ENCODE measurements around the gene TIGD4. TPM values are rescaled to one million over a fixed set of nuclear protein-coding genes. Genes with fewer than 3 reads are reported as not detected.
"Not testable (repeated sequence)": the region's sequence is repeated elsewhere in the genome, so short reads cannot be mapped to it uniquely, and the experiment has no call there.

The TIGD4 gene
- total RNA-seq, 1 experiment from 2014 or later = 1.9 TPM

DNA sequence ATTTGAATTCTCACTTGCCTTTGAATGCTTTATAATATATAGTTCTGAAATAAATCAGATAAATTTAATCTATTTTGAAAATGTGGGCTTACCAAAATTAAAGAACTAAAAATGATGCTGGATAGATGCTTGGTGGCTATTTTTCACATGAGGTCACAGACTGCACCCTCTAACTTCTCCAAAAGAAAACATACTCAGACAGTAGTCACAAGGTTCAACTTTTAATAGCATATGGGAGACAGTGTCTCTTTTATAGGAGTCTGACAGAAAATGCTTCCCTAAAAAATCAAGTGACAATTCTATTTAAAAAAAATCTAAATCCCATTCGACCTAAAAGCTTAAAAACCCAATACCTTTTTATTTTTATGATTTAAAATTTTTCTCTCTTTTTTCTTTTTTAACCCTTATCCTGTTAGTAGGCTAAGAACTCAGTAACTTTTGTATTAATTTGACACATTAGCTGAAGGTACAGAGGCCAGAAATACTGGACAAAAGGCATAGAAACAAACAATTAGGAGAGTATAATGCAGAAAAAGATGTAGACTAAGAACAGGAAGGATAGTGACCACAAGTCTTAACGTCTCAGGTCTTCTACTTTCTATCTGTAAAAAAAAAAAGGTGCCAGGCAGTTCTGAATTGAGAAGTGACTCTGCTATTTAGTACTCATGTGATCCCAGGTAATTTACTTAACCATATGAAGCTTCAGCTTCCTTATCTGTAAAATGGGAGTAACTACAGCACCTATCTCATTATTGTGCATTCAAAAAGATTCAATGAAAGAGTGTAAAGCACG lies 7.6 kb downstream of the TIGD4 start:
- CTCF ChIA-PET = no interaction called here
- Mint-ChIP-seq H3K36me3 (peaks cover 3% of the 10 kb centered on the region; the same call in 1 of the 2 replicates), H3K27me3 (ENCODE audit: low read depth) (no peaks in the 10 kb centered on the region), H3K9me3 (no peaks in the 10 kb centered on the region), H3K27ac (no peak overlapping the region), H3K4me3 (no peak overlapping the region), H3K4me1 (no peaks in the 10 kb centered on the region)
- POLR2A ChIA-PET = no interaction called here
- DNase-seq (ENCODE audit: low spot score) (no peak), ATAC-seq (no peak)
- no peak for TF ChIP-seq ZNF671 (CRISPR knock-in tag; IDR thresholded peaks at IDR 0.05)
- TF ChIP-seq ZNF532 (CRISPR knock-in tag; IDR thresholded peaks at IDR 0.05; ENCODE audit: borderline replicate concordance) = no peak
- TF ChIP-seq ZMAT4 (CRISPR knock-in tag; IDR thresholded peaks at IDR 0.05) = no peak
- TF ChIP-seq, protein P1, sequence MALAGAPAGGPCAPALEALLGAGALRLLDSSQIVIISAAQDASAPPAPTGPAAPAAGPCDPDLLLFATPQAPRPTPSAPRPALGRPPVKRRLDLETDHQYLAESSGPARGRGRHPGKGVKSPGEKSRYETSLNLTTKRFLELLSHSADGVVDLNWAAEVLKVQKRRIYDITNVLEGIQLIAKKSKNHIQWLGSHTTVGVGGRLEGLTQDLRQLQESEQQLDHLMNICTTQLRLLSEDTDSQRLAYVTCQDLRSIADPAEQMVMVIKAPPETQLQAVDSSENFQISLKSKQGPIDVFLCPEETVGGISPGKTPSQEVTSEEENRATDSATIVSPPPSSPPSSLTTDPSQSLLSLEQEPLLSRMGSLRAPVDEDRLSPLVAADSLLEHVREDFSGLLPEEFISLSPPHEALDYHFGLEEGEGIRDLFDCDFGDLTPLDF (CRISPR knock-in tag; IDR thresholded peaks at IDR 0.05) = no peak
- no peak for TF ChIP-seq RELA (CRISPR knock-in tag; IDR thresholded peaks at IDR 0.05; ENCODE audit: borderline replicate concordance)
- no peak for TF ChIP-seq ELF4 (CRISPR knock-in tag; IDR thresholded peaks at IDR 0.05; ENCODE audit: low read depth)
- TF ChIP-seq JUN (CRISPR knock-in tag; IDR thresholded peaks at IDR 0.05) = no peak
- no peak for TF ChIP-seq ATF6 (CRISPR knock-in tag; IDR thresholded peaks at IDR 0.05)
- no peak for TF ChIP-seq ETV6 (CRISPR knock-in tag; IDR thresholded peaks at IDR 0.05)

DNA sequence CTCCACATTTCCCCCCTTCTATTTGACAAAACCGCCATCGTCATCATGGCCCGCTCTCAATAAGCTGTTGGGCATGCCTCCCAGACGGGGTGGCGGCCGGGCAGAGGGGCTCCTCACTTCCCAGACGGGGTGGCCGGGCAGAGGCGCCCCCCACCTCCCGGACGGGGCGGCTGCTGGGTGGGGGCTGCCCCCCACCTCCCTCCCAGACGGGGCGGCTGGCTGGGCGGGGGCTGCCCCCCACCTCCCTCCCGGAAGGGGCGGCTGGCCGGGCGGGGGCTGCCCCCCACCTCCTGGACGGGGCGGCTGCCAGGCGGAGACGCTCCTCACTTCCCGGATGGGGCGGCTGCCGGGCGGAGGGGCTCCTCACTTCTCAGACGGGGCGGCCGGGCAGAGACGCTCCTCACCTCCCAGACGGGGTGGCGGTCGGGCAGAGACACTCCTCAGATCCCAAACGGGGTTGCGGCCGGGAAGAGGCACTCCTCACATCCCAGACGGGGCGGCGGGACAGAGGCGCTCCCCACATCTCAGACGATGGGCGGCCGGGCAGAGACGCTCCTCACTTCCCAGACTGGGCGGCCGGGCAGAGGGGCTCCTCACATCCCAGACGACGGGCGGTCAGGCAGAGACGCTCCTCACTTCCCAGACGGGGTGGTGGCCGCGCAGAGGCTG lies 14.3 kb downstream of the TIGD4 start:
- H3K4me3 Mint-ChIP-seq; POLR2A ChIA-PET; H3K36me3 Mint-ChIP-seq; DNase-seq (ENCODE audit: low spot score); H3K9me3 Mint-ChIP-seq; H3K4me1 Mint-ChIP-seq; H3K27ac Mint-ChIP-seq; H3K27me3 Mint-ChIP-seq (ENCODE audit: low read depth); ATAC-seq: not testable (repeated sequence)
- CTCF ChIA-PET = interaction anchor here (0.6 kb wide), 1 partner anchor 1789 kb away, joined by 3 read pairs; no protein-coding TSS in a partner anchor

DNA sequence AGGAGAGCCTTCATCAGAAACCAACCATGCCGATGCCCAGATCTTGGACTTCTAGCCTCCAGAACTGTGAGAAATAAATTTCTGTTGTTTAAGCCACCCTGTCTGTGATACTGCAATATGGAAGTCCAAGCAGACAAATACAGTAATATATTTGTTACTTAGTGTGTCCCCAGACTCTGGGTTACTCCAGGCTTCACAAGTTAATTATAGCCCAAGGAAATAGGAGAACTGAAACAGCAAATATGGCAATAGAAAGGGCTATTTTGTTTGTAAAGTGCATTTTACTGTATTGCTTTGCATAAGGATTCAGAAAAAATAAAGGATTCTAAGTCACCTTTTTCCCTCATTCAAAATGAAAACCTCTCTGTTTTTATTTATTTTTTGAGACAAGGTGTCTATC lies 15.7 kb downstream of the TIGD4 start:
- POLR2A ChIA-PET = no interaction called here
- Mint-ChIP-seq H3K4me1 (peaks cover 14% of the 10 kb centered on the region), H3K27ac (peak overlapping the region; percentile 43; the same call in 1 of the 2 replicates), H3K4me3 (no peak overlapping the region), H3K9me3 (no peaks in the 10 kb centered on the region), H3K36me3 (peaks cover 4% of the 10 kb centered on the region; the same call in 1 of the 2 replicates), H3K27me3 (ENCODE audit: low read depth) (no peaks in the 10 kb centered on the region)
- CTCF ChIA-PET = interaction anchor here (1.1 kb wide), 1 partner anchor 15 kb away, joined by 3 read pairs; no protein-coding TSS in a partner anchor
- ATAC-seq = no peak
- DNase-seq (ENCODE audit: low spot score) = no peak
- TF ChIP-seq JUN (CRISPR knock-in tag; IDR thresholded peaks at IDR 0.05) (no peak), IRF2 (CRISPR knock-in tag; IDR thresholded peaks at IDR 0.05; ENCODE audit: borderline replicate concordance, low read depth) (no peak), ZBTB21 (CRISPR knock-in tag; IDR thresholded peaks at IDR 0.05; ENCODE audit: borderline replicate concordance) (no peak), GRHL2 (CRISPR knock-in tag; IDR thresholded peaks at IDR 0.05; ENCODE audit: insufficient replicate concordance, severe bottlenecking) (no peak), NR2C2 (CRISPR knock-in tag; IDR thresholded peaks at IDR 0.05) (no peak), ZNF317 (CRISPR knock-in tag; IDR thresholded peaks at IDR 0.05; ENCODE audit: borderline replicate concordance, low read depth) (no peak), OVOL2 (CRISPR knock-in tag; IDR thresholded peaks at IDR 0.05; ENCODE audit: borderline replicate concordance) (no peak), ZNF219 (CRISPR knock-in tag; IDR thresholded peaks at IDR 0.05; ENCODE audit: borderline replicate concordance) (no peak), KAT7 (CRISPR knock-in tag; IDR thresholded peaks at IDR 0.05; ENCODE audit: borderline replicate concordance) (no peak), ZNF671 (CRISPR knock-in tag; IDR thresholded peaks at IDR 0.05) (no peak), ZNF425 (CRISPR knock-in tag; conservative IDR thresholded peaks at IDR 0.05) (no peak)
- TF ChIP-seq, protein P1 (CRISPR knock-in tag; IDR thresholded peaks at IDR 0.05) = no peak
